Erythroblast (primary cell): ENCODE data around the gene FAM181A.
A peak's percentile ranks its signal among the peaks of the same experiment; 100 is the strongest.

ENCODE experiments used
- DNase-seq, 2 experiments: peaks; one replicate each; lab custom pipeline; 2025; lab: John Stamatoyannopoulos, UW
- GATA1 ChIP-seq: IDR thresholded peaks from 2 replicates; pipeline ENCODE4 v1.6.1; 2011; ENCODE audit warnings: low read depth, mild to moderate bottlenecking, control low read depth, low read length, moderate library complexity
- POLR2A ChIP-seq: IDR thresholded peaks from 2 replicates; pipeline ENCODE4 v1.6.1; 2011; ENCODE audit warnings: mild to moderate bottlenecking, low read length

The FAM181A gene

DNA sequence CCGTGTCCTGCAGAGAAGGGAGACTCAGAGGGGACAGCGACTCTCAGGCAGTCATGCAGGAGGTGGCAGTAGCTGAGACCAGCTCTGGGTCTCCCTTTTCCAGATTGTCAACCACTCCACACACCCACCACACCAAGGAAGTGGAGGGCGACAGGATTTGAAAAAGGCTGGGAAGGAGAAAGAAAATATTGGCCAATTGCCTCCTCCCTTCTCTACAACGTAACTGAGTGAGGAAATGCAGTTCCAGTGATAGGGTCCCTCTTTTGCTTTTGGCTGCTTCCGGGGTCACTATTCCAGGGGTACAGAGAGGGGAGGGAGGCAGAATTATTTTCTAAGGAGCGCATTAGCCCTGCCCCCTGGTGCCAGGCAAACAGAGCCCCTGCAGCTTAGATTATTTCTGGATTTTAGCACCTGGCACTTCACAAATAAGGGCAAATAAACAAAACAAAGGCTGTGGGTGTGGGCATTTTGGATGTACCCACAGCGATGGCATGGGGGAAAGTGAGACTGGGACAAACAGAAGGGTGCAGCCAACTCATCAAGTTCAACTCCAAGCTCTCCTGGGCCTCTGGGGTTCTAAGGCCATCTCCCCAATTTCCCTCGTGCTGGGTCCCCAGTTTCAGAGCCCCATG, 28.8 kb downstream of the FAM181A start:
- TF ChIP-seq POLR2A (no peak), GATA1 (no peak)
- DNase-seq: no peak

DNA sequence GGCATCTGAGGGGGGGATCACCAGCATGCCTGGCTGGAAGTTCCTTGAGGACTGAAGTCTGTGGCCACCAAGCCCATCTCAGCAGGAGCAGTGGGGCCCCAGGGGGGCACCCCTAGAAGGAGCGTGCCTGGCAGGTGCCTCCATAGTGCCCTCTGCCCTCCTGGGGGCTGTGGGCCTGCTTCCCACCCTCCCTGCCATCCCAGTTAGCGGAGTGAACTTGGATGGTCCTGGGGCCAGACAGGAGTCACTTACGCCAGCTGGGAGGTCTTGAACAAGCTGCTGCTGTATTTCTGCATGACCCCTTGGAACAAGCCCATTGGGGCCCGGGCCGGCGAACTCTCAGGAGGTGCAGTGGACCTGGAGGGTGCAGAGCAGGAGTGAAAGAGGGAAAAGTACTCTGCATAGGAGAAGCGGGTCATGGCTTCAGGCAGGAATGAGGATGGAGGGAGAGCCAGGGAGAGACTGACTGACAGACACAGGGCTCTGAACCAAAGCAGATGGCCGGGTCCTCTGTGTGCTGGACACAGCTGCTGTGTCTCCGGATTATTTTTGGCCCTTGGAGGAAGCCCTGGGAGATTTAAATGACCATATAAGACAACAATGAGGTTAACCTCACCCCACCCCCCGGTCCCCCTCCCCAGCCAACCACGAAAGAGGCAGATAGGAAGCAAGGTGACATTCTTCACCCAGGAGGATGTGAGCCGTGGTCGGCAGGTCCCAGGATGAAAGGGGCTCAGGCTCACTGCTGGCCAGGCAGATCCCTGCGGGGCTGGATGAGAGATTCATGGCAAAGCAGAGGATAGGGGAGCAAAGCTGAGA, 29.6 kb downstream of the FAM181A start:
- DNase-seq: no peak

DNA sequence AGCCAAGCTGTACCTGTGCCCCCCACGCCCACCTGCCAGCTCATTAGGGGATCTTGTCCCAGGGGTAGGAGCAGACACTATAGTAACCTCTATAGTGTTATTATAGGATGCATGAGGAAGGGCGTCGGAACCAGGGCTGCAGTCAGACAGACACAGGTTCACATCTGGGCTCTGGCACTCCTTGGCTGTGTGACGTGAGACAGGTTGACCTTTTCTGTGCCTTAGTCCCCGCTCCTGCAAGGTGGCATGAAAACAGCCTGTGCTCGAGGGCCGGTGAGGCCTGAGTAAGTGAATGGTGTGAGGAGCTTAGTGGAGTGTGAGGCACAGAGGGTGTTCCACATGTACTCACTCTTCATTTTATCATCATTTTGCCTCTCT, 30.2 kb downstream of the FAM181A start:
- no peak for TF ChIP-seq POLR2A
- no peak for TF ChIP-seq GATA1
- no peak for DNase-seq

More for the DNA sequence above, 29.6 kb downstream of the FAM181A start:
- TF ChIP-seq GATA1 (no peak), POLR2A (no peak)

DNA sequence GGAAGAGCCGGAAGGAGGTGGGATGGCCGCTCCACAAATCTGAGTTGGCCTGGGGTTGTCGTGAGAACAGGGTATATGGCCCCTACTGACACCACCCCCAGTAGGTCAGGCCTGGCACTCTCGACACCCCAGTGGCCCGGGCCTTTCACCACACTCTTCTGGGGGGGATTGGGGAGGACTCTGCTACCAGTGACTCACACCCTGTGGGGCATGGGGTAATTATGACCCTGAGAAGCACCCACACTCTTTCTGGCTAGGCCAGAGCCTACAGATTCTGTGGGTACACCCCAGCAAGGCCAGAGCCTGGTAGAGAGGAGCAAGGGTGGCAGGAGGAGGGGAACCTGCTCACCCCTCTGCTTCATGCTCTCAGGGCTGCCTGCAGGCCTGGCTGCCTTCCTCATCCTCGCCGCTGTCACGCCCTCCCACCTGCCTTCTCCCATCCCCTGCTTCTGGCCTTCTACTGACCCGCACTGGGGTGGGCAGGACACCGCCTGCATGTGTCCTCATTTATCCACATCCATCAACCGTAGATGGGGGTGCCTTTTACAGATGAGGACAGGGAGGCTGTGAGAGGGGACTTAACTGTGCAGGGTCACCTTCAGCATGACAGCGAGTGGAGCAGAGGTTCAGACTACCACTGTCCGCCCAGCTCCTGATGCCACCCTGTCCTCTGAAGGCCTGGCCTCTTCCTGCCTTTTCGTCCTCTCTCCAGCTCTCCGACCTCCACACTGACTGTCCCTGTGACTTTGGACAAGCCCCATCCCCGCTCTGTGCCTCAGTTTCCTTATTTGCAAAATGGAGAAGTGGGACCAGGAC, 30.8 kb downstream of the FAM181A start:
- TF ChIP-seq GATA1 (no peak), POLR2A (no peak)
- no peak for DNase-seq

DNA sequence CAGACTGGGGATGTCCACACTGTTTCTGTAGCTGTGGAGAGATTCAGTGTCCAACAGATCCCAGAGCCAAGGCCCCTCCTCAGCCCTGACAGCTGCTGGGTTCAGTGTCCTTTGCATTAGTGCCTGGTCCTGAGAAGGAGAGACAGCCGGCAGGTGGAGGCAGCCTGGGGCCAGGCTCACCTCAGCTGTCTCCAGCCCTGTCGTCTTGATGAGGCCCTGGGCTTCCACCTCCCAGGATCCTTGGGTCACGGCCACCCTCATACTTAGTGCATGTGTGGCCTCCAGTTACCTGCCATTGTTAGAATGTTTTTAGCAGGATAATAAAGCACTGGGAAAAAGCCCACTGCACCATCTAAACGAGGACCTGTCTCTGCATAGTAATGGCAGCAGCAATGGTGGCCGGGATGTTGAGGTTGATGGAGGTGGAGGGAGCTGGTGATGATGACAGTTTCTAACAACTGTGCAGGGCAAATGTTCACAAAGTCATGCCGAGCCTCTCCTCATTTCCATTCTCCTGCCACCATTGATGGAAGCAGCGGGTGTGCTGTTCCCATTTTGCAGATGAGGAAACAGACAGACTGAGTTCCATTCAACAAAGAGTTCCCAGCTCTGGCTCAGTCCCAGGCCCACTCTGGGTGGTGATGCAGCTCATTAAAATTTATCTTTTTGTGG, 31.6 kb downstream of the FAM181A start:
- TF ChIP-seq GATA1 (no peak), POLR2A (no peak)
- DNase-seq: no peak

DNA sequence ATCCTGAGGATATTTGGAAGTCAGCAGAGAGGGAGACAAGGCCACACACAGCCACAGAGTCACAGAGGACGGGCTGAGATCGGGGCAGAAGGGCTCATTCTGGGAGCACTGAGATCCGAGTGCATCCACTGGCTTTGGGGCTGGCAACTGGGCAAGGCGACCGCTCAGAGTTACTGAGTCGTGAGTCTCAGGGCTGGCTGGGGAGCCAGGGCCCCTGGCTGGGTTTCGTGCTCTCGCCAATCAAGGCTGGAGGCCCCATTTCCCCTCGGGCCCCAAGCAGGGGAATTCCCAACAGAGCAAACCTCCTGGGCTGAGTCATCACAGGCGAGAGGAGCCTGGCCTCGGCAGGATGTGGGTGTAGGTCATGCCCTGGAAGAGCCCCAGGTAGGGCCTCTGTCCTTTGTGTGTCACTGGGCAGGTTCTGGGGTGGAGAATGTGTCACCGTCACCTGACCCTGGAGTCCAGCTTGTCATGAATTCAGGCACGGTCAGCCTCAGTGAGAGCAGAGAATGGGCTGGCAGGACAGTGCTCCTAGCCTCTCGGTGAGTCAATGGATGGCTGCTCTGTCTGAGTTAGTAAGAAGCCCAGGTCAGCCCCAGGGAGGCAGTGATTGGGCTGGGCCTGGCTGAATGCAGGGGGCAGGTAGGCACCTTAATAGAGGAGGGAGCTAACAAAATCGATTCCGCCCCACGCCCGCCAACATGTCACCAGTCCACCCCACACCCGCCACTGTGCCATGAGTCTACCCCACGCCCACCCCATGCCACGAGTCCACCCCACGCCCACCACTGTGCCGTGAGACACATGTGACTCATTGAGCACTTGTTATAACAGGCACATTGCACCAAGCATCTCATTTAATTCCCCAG, 32.3 kb downstream of the FAM181A start:
- TF ChIP-seq GATA1: no peak
- TF ChIP-seq POLR2A: no peak
- peak in 1 of 2 experiments; percentile 6 for DNase-seq

DNA sequence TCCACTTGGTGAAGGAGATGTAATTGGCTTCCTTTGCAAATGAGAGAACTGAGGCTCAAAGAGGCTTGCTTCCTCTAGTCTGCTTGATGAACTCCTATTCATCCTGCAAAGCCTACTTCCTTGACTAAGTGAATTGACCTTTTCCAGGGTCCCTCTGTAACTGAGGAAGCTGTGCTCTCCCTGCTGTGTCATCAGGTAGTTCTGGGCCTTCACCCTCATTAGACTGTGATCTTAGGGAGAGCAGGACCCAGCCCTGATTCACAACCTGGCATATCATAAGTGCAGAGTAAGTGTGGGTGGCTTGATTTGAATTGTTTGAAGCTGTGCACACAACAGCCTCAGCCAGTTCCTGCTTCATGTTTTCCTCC, 32.9 kb downstream of the FAM181A start:
- TF ChIP-seq GATA1: no peak
- TF ChIP-seq POLR2A: no peak
- no peak for DNase-seq

DNA sequence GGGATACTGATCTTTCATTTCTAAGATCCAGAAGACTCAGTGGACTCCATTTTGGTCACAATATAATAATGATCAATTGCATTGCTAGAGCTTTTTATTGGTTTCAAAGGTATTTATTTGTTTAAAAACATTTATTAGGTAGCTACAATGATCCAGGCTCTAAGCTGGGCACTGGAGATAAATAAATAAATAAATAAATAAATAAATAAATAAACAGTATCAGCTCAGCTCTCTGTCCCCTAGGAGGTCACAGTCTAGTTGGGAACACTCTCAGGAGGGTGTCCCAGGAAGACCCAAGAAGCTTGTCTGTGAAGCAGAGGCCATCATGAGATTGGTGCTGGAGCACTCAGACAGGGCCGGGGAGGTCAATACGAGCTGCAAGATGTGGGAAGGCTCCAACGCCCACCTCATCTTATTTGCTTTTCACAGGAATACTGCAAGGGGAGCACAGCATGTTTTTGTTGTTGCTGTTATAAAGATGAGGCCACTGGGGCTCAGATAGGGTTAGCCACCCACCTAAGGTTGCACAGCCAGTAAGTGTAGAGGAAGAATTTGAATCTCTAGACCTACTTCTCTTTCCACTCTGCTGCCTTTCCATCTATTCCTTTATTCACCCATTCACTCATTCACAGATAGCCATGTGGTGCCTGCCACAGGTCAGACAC, 33.8 kb downstream of the FAM181A start:
- no peak for DNase-seq
- TF ChIP-seq GATA1 (no peak), POLR2A (no peak)

DNA sequence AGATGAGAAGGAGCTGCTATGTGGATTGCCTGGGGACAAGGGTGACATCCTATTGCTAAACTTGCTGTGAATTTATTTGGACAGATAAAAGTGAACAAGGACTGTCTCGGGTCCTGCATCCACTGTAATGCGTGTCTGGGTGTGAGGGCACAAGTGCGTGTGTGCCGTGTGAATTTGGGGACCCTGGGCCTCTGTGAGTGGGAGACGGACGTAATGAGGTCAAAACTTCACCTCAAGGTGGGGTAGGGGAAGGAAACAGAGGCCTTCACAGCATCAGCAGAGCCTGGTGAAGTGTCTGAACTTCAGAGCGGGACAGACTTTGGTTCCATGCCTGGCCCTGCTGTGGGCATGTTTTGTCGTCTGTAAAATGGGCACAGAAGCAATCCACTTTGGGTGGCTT, 34.5 kb downstream of the FAM181A start:
- DNase-seq: no peak
- TF ChIP-seq POLR2A: no peak
- TF ChIP-seq GATA1: no peak

DNA sequence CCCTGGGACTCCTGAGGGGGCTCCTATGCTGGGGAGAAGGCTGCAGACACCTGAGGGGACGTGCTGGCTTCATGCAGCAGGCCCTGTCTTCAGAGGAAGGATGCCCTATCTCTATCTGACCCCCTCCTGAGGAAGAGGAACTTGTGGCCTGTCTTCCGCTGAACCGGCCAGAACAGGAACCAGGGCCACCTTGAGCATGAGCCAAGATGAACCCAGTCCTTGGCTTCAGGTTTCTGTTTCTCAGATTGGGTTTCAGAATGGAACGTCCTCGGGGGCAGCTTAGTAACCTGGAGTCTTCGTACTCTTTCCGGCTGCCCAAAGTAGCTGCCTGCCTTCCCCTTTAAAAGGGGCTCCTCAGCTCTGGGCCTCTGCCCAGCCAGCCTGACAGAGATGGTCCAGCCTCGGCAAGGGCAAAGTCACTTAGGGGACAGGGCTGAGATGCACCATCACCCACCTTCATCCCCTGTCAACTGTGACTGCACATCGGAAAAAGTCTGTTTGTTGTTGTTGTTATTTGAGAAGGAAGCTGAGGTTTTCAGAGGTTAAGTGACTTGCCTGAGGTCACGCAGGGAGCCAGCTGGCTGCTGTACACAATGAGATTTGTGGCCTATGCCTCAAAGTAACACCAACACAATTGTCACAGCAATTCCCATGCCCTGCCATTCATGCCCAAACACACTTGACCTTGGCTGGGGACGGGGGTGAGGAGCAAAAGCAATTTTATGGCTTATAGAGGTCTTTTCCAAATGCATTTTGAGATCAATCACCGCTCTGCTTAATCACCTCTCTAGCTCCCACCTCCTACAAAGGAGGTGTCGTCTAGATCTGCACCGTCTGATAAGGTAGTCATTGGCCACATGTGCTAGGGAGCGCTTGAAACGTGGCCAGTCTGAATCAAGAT, 35.8 kb downstream of the FAM181A start:
- TF ChIP-seq POLR2A (no peak), GATA1 (no peak)
- DNase-seq: no peak

DNA sequence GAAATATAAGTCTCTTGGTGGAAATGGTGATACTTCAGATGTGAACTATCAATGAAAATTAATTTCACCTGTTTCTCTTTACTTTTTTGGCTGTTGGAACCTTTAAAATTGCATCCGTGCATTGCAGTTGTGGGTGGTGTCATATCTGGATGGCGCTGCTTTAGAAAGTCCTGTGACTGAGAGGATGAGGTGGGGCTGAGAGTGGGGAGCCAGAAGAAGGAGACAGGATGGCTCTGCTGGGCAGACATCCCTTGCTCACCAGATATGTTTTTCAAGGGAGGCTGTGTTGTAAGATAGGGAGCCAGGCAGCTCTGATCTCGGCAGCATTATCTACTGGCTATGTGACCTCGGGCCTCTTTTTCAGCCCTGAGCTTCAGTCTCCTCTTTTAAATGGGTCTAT, 36.5 kb downstream of the FAM181A start:
- peak in 1 of 2 experiments; percentile 7 for DNase-seq
- TF ChIP-seq GATA1 (no peak), POLR2A (no peak)

DNA sequence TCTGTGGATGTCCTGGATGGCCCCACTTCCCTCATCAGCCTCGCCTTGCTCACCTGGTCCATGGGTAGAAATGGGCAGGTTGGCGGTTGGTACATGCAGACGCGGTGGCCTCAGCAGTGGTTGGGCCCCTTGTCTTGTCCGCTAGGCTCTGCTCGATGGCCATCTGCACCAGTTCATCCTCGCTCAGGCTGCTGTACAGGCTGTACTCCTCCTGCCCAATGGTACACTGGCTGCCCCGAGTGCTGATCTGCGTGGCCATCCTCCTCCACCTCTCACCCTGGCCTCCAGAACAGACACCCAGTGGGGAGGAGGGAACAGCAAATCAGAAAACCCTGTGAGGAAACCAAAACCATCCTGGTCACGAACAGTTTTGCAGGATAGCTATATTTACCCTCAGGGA, 37.1 kb downstream of the FAM181A start:
- TF ChIP-seq GATA1: no peak
- DNase-seq: no peak
